ENCODE measurements around the gene ZCCHC4. TPM values are rescaled to one million over a fixed set of nuclear protein-coding genes. Genes with fewer than 3 reads are reported as not detected.

The ZCCHC4 gene
- total and polyA plus RNA-seq, 2 of the 8 experiments (the other 6 are each of a cell fraction or from before 2014, with no cell fraction given) = 9.8 to 12.5 TPM

DNA sequence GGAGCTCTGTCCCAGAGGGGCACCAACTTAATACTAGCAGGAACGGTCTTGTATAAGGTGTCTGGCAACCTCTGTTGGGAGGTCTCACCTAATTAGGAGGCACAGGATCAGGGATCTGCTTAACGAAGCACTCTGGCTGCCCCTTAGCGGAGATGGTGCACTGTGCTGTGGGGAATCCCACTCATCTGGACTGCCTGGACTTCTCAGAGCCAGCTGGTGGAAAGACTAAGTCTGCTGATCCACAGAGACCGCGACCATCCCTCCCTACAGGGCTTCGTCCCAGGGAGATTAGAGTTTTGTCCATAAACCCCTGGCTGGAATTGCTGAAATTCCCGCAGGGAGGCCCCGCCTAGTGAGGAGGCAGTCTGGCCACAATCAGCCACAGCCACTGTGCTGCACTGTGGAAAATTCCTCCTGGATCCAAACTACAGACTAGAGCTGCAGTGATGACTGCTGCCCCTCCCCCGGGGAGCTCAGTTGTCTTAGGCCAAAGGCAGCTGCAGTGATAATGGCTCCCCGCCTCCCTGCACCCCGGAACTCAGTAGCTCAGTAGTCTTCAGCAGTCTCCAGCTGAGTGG lies 22.0 kb upstream of the ZCCHC4 start:
- H3K4me3 ChIP-seq (ENCODE audit: extremely low read depth in 1 of 4, insufficient read depth in 2 of 4, low read depth in 3 of 4, low read length in 4 of 4) = no peak overlapping the region
- no peak overlapping the region for H3K27ac ChIP-seq (ENCODE audit: low read depth, low read length)
- H3K4me2 ChIP-seq (ENCODE audit: insufficient read depth in 1 of 2, low read depth in 2 of 2, low read length in 2 of 2) = no peak overlapping the region
- no peak overlapping the region for H3K14ac ChIP-seq (ENCODE audit: insufficient read length)
- no peak overlapping the region for H2BK15ac ChIP-seq (ENCODE audit: low read length)
- no peak overlapping the region for H4K5ac ChIP-seq (ENCODE audit: insufficient read length, low read depth, low read length)
- peaks cover 0 to 3% (median 0%) of the 10 kb centered on the region in 4 experiments; a peak in 2 of 7 replicates for H3K4me1 ChIP-seq (replicated peaks in 1 of 4; ENCODE audit: control insufficient read depth in 3 of 4, insufficient read depth in 4 of 4, low read length in 3 of 4)
- H2BK120ac ChIP-seq (replicated peaks; ENCODE audit: low read depth, low read length) = no peak overlapping the region
- TF ChIP-seq SP1 (IDR thresholded peaks at IDR 0.05; ENCODE audit: low read depth, low read length) = no peak
- TF ChIP-seq POU5F1 (IDR thresholded peaks at IDR 0.05; ENCODE audit: low read depth, low read length) = no peak
- TF ChIP-seq SP2 (IDR thresholded peaks at IDR 0.05; ENCODE audit: low read length) = no peak
- TF ChIP-seq TEAD4 (IDR thresholded peaks at IDR 0.05; ENCODE audit: low read depth, low read length) = 0 out of 2 replicates have a peak, but pooled peaks have one; percentile 10
- TF ChIP-seq CHD1 (IDR thresholded peaks at IDR 0.05; ENCODE audit: low read depth, low read length) = no peak
- ChIA-PET CTCF (ENCODE audit: partially characterized antibody) (interaction anchor here (1.3 to 3.2 kb wide), 3 partner anchors 10 to 111 kb away, joined by 5 to 15 read pairs (median 6); partner anchors contain the start of gene ZCCHC4), POLR2A (ENCODE audit: partially characterized antibody) (no interaction called here)
- H3K27me3 ChIP-seq (replicated peaks in 1 of 4; ENCODE audit: control insufficient read depth in 3 of 4, extremely low read depth in 1 of 4, insufficient read depth in 3 of 4, low read length in 3 of 4) = no peaks in the 10 kb centered on the region
- no peak overlapping the region for H3K18ac ChIP-seq (ENCODE audit: extremely low read depth, low read length)
- peak overlapping the region; percentile 67; the same call in 1 of the 2 replicates for H2AFZ ChIP-seq (ENCODE audit: low read length)
- no peaks in the 10 kb centered on the region for H3K36me3 ChIP-seq (ENCODE audit: control insufficient read depth in 2 of 4, insufficient read depth in 4 of 4, low read length in 3 of 4)
- H4K8ac ChIP-seq (ENCODE audit: extremely low read depth, insufficient read depth, low read length) = no peak overlapping the region
- no peak overlapping the region for H2BK5ac ChIP-seq (ENCODE audit: low read depth, low read length)
- H3K79me1 ChIP-seq (ENCODE audit: low read depth, low read length) = no peaks in the 10 kb centered on the region
- no peaks in the 10 kb centered on the region for H4K20me1 ChIP-seq (replicated peaks in 1 of 2; ENCODE audit: control insufficient read depth in 1 of 2, insufficient read depth in 2 of 2, low read length in 2 of 2)
- FAIRE-seq (no peak), DNase-seq (ENCODE audit: low read depth in 1 of 2, low spot score in 2 of 2) (no peak)
- WGBS, 2 experiments (ENCODE audit: extremely low coverage in 1 of 2, insufficient coverage in 1 of 2, insufficient read length in 1 of 2, insufficient replicate concordance in 2 of 2, low coverage in 1 of 2, low lambda C conversion rate in 2 of 2, missing lambda C conversion rate in 1 of 2) = 90% methylated on average over 11 of the region's 11 CpGs; no CpG with 5 or more reads in 1 of the 2 experiments
- H3K79me2 ChIP-seq (ENCODE audit: control insufficient read depth in 1 of 2, insufficient read depth in 2 of 2, low read length in 2 of 2) = no peaks in the 10 kb centered on the region
- no peak overlapping the region for H3K56ac ChIP-seq (replicated peaks; ENCODE audit: insufficient read length, low read depth, low read length)
- H3K9ac ChIP-seq (replicated peaks in 1 of 4; ENCODE audit: extremely low read depth in 1 of 4, low read depth in 3 of 4, low read length in 3 of 4) = no peak overlapping the region
- no peak overlapping the region for H3K4ac ChIP-seq (replicated peaks; ENCODE audit: insufficient read length, low read depth, low read length)
- H2AK5ac ChIP-seq (ENCODE audit: low read depth, low read length) = no peak overlapping the region
- H3K23me2 ChIP-seq (ENCODE audit: low read depth, low read length) = no peaks in the 10 kb centered on the region
- H3K9me3 ChIP-seq (ENCODE audit: insufficient read depth in 2 of 2, low read depth in 1 of 2, low read length in 1 of 2) = no peaks in the 10 kb centered on the region
- H2BK20ac ChIP-seq (ENCODE audit: low read length) = no peak overlapping the region
- H4K91ac ChIP-seq (replicated peaks; ENCODE audit: insufficient read length, low read length) = no peak overlapping the region
- H3K23ac ChIP-seq (ENCODE audit: insufficient read length) = no peak overlapping the region
- H2BK12ac ChIP-seq (ENCODE audit: low read depth, low read length) = no peak overlapping the region
